H1 (cell line): ENCODE data around the gene RAET1E. TPM values are rescaled to one million over a fixed set of nuclear protein-coding genes. Genes with fewer than 3 reads are reported as not detected.

Source experiments
- CTCF ChIA-PET: fragments of 300-600 bp; sonication (Branson Sonifier 250); formaldehyde crosslinking; loops from one replicate; lab custom pipeline; 2021; ENCODE audit not compliant: partially characterized antibody; lab: Charles Lee
- POLR2A ChIA-PET: fragments of 300-600 bp; sonication (Branson Sonifier 250); formaldehyde crosslinking; loops from one replicate; lab custom pipeline; 2021; ENCODE audit warnings: inconsistent platforms; ENCODE audit not compliant: partially characterized antibody; lab: Charles Lee
- DNase-seq, 2 experiments: peaks; one replicate each; pipeline versions ENCODE4 v3.0.0 to v3.0.0-alpha.2; 2010 to 2022; ENCODE audit warnings: low spot score in 2 of 2, low read depth in 1 of 2, mixed read lengths in 1 of 2
- FAIRE-seq: peaks from 2 replicates; lab custom pipeline; 2011; peaks lifted over from hg19 to GRCh38; lab: Jason Lieb, UNC
- H2AFZ ChIP-seq: 2 replicates; pipeline ENCODE4 v1.8.1; 2012; ENCODE audit warnings: low read length, inconsistent platforms
- H2AK5ac ChIP-seq: 2 replicates; pipeline ENCODE4 v1.6.1; 2013; ENCODE audit warnings: low read depth, low read length
- H2BK120ac ChIP-seq: replicated peaks from 2 replicates; pipeline ENCODE3; 2013; ENCODE audit warnings: low read depth, low read length, inconsistent platforms
- H2BK12ac ChIP-seq: 2 replicates; pipeline ENCODE4 v1.6.1; 2013; ENCODE audit warnings: low read depth, low read length
- H2BK15ac ChIP-seq: 2 replicates; pipeline ENCODE4 v1.6.1; 2013; ENCODE audit warnings: low read length
- H2BK20ac ChIP-seq: 2 replicates; pipeline ENCODE4 v1.6.1; 2013; ENCODE audit warnings: low read length
- H2BK5ac ChIP-seq: 2 replicates; pipeline ENCODE4 v1.6.1; 2013; ENCODE audit warnings: low read depth, low read length
- H3K14ac ChIP-seq: 2 replicates; pipeline ENCODE4 v1.6.1; 2013; ENCODE audit warnings: inconsistent platforms; ENCODE audit not compliant: insufficient read length
- H3K18ac ChIP-seq: 2 replicates; pipeline ENCODE4 v1.6.1; 2013; ENCODE audit warnings: low read length; ENCODE audit errors: extremely low read depth
- H3K23ac ChIP-seq: 2 replicates; pipeline ENCODE4 v1.6.1; 2013; ENCODE audit warnings: inconsistent platforms; ENCODE audit not compliant: insufficient read length
- H3K23me2 ChIP-seq: 2 replicates; pipeline ENCODE4 v1.6.1; 2013; ENCODE audit warnings: low read depth, low read length
- H3K27ac ChIP-seq: 2 replicates; pipeline ENCODE4 v1.6.1; 2011; ENCODE audit warnings: low read depth, low read length, inconsistent platforms
- H3K27me3 ChIP-seq, 4 experiments: replicated peaks in 1 of 4; 1 replicate in 1 of 4; 2 replicates in 3 of 4; pipeline versions ENCODE4 v1.6.1 to v1.8.1; 2011 to 2013; ENCODE audit warnings: low read length in 3 of 4, mild to moderate bottlenecking in 3 of 4, inconsistent platforms in 2 of 4, mixed read lengths in 2 of 4, moderate library complexity in 1 of 4; ENCODE audit not compliant: control insufficient read depth in 3 of 4, insufficient read depth in 3 of 4; ENCODE audit errors: extremely low read depth in 1 of 4
- H3K36me3 ChIP-seq, 4 experiments: 2 replicates each; pipeline versions ENCODE4 v1.6.1 to v1.8.1; 2011 to 2013; ENCODE audit warnings: mild to moderate bottlenecking in 4 of 4, low read length in 3 of 4, moderate library complexity in 2 of 4, control low read depth in 1 of 4, inconsistent platforms in 1 of 4; ENCODE audit not compliant: insufficient read depth in 4 of 4, control insufficient read depth in 2 of 4
- H3K4ac ChIP-seq: replicated peaks from 2 replicates; pipeline ENCODE3; 2013; ENCODE audit warnings: low read length, low read depth, mixed read lengths, inconsistent platforms; ENCODE audit not compliant: insufficient read length
- H3K4me1 ChIP-seq, 4 experiments: replicated peaks in 1 of 4; 1 replicate in 1 of 4; 2 replicates in 3 of 4; pipeline versions ENCODE4 v1.6.1 to v1.8.1; 2011 to 2013; ENCODE audit warnings: low read length in 3 of 4, inconsistent platforms in 2 of 4, mixed read lengths in 1 of 4; ENCODE audit not compliant: insufficient read depth in 4 of 4, control insufficient read depth in 3 of 4
- H3K4me2 ChIP-seq, 2 experiments: 2 replicates each; pipeline versions ENCODE4 v1.6.1 to v1.8.1; 2011 to 2013; ENCODE audit warnings: low read depth in 2 of 2, low read length in 2 of 2, control low read depth in 1 of 2, inconsistent platforms in 1 of 2, mild to moderate bottlenecking in 1 of 2; ENCODE audit not compliant: insufficient read depth in 1 of 2
- H3K4me3 ChIP-seq, 4 experiments: fragments of 200-600, 300-600 bp in 1 of 4; sonication (generic), shearing (Covaris generic), sonication (Bioruptor Twin) in 1 of 4; 2 replicates each; pipeline versions ENCODE4 v1.5.1 to v1.8.1; 2011 to 2016; ENCODE audit warnings: low read length in 4 of 4, low read depth in 3 of 4, control low read depth in 2 of 4, inconsistent platforms in 2 of 4, mild to moderate bottlenecking in 2 of 4, mixed read lengths in 1 of 4, moderate library complexity in 1 of 4; ENCODE audit not compliant: insufficient read depth in 2 of 4; ENCODE audit errors: extremely low read depth in 1 of 4
- H3K56ac ChIP-seq: replicated peaks from 2 replicates; pipeline ENCODE3; 2013; ENCODE audit warnings: low read depth, mild to moderate bottlenecking, mixed read lengths, low read length, inconsistent platforms; ENCODE audit not compliant: insufficient read length
- H3K79me1 ChIP-seq: 2 replicates; pipeline ENCODE4 v1.6.1; 2013; ENCODE audit warnings: low read depth, low read length, control low read depth
- H3K79me2 ChIP-seq, 2 experiments: 2 replicates each; pipeline versions ENCODE4 v1.6.1 to v1.8.1; 2012 to 2013; ENCODE audit warnings: low read length in 2 of 2, mild to moderate bottlenecking in 2 of 2, inconsistent platforms in 1 of 2; ENCODE audit not compliant: insufficient read depth in 2 of 2, control insufficient read depth in 1 of 2
- H3K9ac ChIP-seq, 4 experiments: replicated peaks in 1 of 4; 1 replicate in 1 of 4; 2 replicates in 3 of 4; pipeline versions ENCODE4 v1.6.1 to v1.8.1; 2011 to 2013; ENCODE audit warnings: low read depth in 3 of 4, low read length in 3 of 4, control low read depth in 2 of 4, mild to moderate bottlenecking in 2 of 4, moderate library complexity in 2 of 4, inconsistent platforms in 1 of 4; ENCODE audit errors: extremely low read depth in 1 of 4
- H3K9me3 ChIP-seq, 2 experiments: 2 replicates each; pipeline versions ENCODE4 v1.6.1 to v1.8.1; 2012 to 2013; ENCODE audit warnings: mild to moderate bottlenecking in 2 of 2, moderate library complexity in 2 of 2, control low read depth in 1 of 2, inconsistent platforms in 1 of 2, low read depth in 1 of 2, low read length in 1 of 2, mixed read lengths in 1 of 2; ENCODE audit not compliant: insufficient read depth in 2 of 2
- H4K20me1 ChIP-seq, 2 experiments: replicated peaks in 1 of 2; 2 replicates each; pipeline versions ENCODE3 to v1.8.1; 2011 to 2013; ENCODE audit warnings: inconsistent platforms in 2 of 2, low read length in 2 of 2, mild to moderate bottlenecking in 1 of 2; ENCODE audit not compliant: insufficient read depth in 2 of 2, control insufficient read depth in 1 of 2
- H4K5ac ChIP-seq: 2 replicates; pipeline ENCODE4 v1.6.1; 2013; ENCODE audit warnings: low read length, low read depth, mixed read lengths, inconsistent platforms; ENCODE audit not compliant: insufficient read length
- H4K8ac ChIP-seq: 2 replicates; pipeline ENCODE4 v1.8.0; 2013; ENCODE audit warnings: mild to moderate bottlenecking, moderate library complexity, low read length, inconsistent platforms; ENCODE audit not compliant: insufficient read depth; ENCODE audit errors: extremely low read depth
- H4K91ac ChIP-seq: replicated peaks from 2 replicates; pipeline ENCODE3; 2013; ENCODE audit warnings: low read length, mixed read lengths, inconsistent platforms; ENCODE audit not compliant: insufficient read length
- WGBS, 2 experiments: shearing (Covaris generic) in 1 of 2; methylation state at CpG; one replicate each; pipeline versions ENCODE4 v1.1.6 to v1.1.7; 2013 to 2015; ENCODE audit warnings: low lambda C conversion rate in 2 of 2, mixed read lengths in 2 of 2, inconsistent platforms in 1 of 2, low coverage in 1 of 2, missing lambda C conversion rate in 1 of 2; ENCODE audit not compliant: insufficient replicate concordance in 2 of 2, insufficient coverage in 1 of 2, insufficient read length in 1 of 2; ENCODE audit errors: extremely low coverage in 1 of 2, missing lambda C conversion rate in 1 of 2; 5-methylcytosine and 5-hydroxymethylcytosine counted together
- polyA plus RNA-seq, 7 experiments: library from polyadenylated mRNA; depleted of rRNA in 3 of 7; stranded (reverse) in 5 of 7; unstranded in 2 of 7; fragments of >200 nt in 5 of 7; fragments of 200-250 nt in 2 of 7; gene quantifications; 1 replicate in 5 of 7; 2 replicates in 1 of 7; 4 replicates in 1 of 7; pipeline versions ENCODE4 v1.2.1 to v1.2.3, GENCODE V29; 2011 to 2013; ENCODE audit warnings: missing spikeins in 2 of 7, mixed read lengths in 2 of 7
- total RNA-seq: library from RNA; stranded (reverse); fragmentation: NEBNext Ultra II Directional; extraction: Animal tissue kit (Norgen Biotek cat#: 25700); gene quantifications from 2 replicates; pipeline ENCODE4 v1.2.1, GENCODE V29; 2021

Gene RAET1E
- total and polyA plus RNA-seq, 2 of the 8 experiments (the other 6 are each of a cell fraction or from before 2014, with no cell fraction given) = not detected

- H2BK5ac ChIP-seq = no peak overlapping the region
- H2BK120ac ChIP-seq = no peak overlapping the region
- H3K27ac ChIP-seq = no peak overlapping the region
- H4K91ac ChIP-seq = no peak overlapping the region
- no peak overlapping the region for H4K5ac ChIP-seq
- no peak overlapping the region for H4K8ac ChIP-seq
- H3K4me3 ChIP-seq = no peak overlapping the region
- H2AK5ac ChIP-seq = no peak overlapping the region
- H4K20me1 ChIP-seq = peaks cover 0 to 2% of the 10 kb centered on the region in 2 experiments
- no peak overlapping the region for H2BK20ac ChIP-seq
- no peak overlapping the region for H2BK12ac ChIP-seq
- no peak overlapping the region for H3K4me2 ChIP-seq
- H3K79me2 ChIP-seq = no peaks in the 10 kb centered on the region
- no peak overlapping the region for H3K18ac ChIP-seq
- peaks cover 0 to 5% (median 0%) of the 10 kb centered on the region in 4 experiments; a peak in 2 of 7 replicates for H3K4me1 ChIP-seq
- H2BK15ac ChIP-seq = no peak overlapping the region
- H2AFZ ChIP-seq = no peak overlapping the region
- CTCF ChIA-PET = interaction anchor here (0.6 to 4.1 kb wide), 16 partner anchors 11 to 320 kb away, joined by 3 to 20 read pairs (median 4); partner anchors contain the start of gene RAET1E
- no peak overlapping the region for H3K23ac ChIP-seq
- H3K4ac ChIP-seq = no peak overlapping the region
- DNase-seq (peak in 1 of 2 experiments; percentile 14), FAIRE-seq (no peak)
- no peaks in the 10 kb centered on the region for H3K36me3 ChIP-seq
- peaks cover 10% of the 10 kb centered on the region; the same call in 1 of the 2 replicates for H3K23me2 ChIP-seq
- POLR2A ChIA-PET = no interaction called here
- no peak overlapping the region for H3K9ac ChIP-seq
- peaks cover 15 to 32% (median 28%) of the 10 kb centered on the region in 4 experiments for H3K27me3 ChIP-seq
- no peak overlapping the region for H3K14ac ChIP-seq
- H3K79me1 ChIP-seq = no peaks in the 10 kb centered on the region
- 78% methylated on average over 5 of the region's 6 CpGs; no CpG with 5 or more reads in 1 of the 2 experiments for WGBS, 2 experiments
- H3K9me3 ChIP-seq = no peaks in the 10 kb centered on the region
- no peak overlapping the region for H3K56ac ChIP-seq
These were observed 20.4 kb upstream of the RAET1E start for GRCh38 chr6:149918151-149918905.
